Common myeloid progenitor, CD34-positive (primary cell): ENCODE data around the gene SLC26A11.
A peak's percentile ranks its signal among the peaks of the same experiment; 100 is the strongest.
"Not testable (repeated sequence)": the region's sequence is repeated elsewhere in the genome, so short reads cannot be mapped to it uniquely, and the experiment has no call there.

Experiments used
- CTCF ChIA-PET: fragments of 350-600 bp; sonication (Branson Sonifier 250); formaldehyde crosslinking; loops from one replicate; lab custom pipeline; 2021; ENCODE audit warnings: antibody characterized with exemption; lab: Charles Lee
- POLR2A ChIA-PET: fragments of 350-600 bp; sonication (Branson Sonifier 250); formaldehyde crosslinking; loops from one replicate; lab custom pipeline; 2021; ENCODE audit warnings: antibody characterized with exemption; lab: Charles Lee
- DNase-seq, 3 donors: peaks; one replicate each; pipeline versions ENCODE4 v3.0.0 to v3.0.0-alpha.2; 2013
- H3K27ac ChIP-seq, 2 experiments: 1 replicate in 1 of 2; 2 replicates in 1 of 2; pipeline ENCODE4 v1.7.0; 2013; ENCODE audit warnings: inconsistent platforms in 2 of 2, low read length in 2 of 2, mild to moderate bottlenecking in 2 of 2, low read depth in 1 of 2, moderate library complexity in 1 of 2; ENCODE audit not compliant: severe bottlenecking in 2 of 2, insufficient read depth in 1 of 2, poor library complexity in 1 of 2
- H3K27me3 ChIP-seq, 5 experiments: replicated peaks in 2 of 5; 1 replicate in 3 of 5; 2 replicates in 2 of 5; pipeline versions ENCODE4 v1.6.1 to v1.7.0; 2013; ENCODE audit warnings: low read length in 4 of 5, mild to moderate bottlenecking in 2 of 5, moderate library complexity in 2 of 5, inconsistent platforms in 1 of 5; ENCODE audit not compliant: insufficient read depth in 5 of 5, control insufficient read depth in 4 of 5
- H3K36me3 ChIP-seq, 4 experiments: 1 replicate in 2 of 4; 2 replicates in 2 of 4; pipeline versions ENCODE4 v1.6.1 to v1.7.0; 2013; ENCODE audit warnings: low read length in 3 of 4, control low read depth in 1 of 4, mild to moderate bottlenecking in 1 of 4; ENCODE audit not compliant: control insufficient read depth in 4 of 4, insufficient read depth in 4 of 4
- H3K4me1 ChIP-seq, 4 experiments: 1 replicate in 3 of 4; 2 replicates in 1 of 4; pipeline versions ENCODE4 v1.6.1 to v1.7.1; 2013; ENCODE audit warnings: low read length in 3 of 4, mild to moderate bottlenecking in 3 of 4, control low read depth in 1 of 4, inconsistent platforms in 1 of 4, moderate library complexity in 1 of 4; ENCODE audit not compliant: control insufficient read depth in 4 of 4, insufficient read depth in 4 of 4; ENCODE audit errors: control extremely low read depth in 1 of 4
- H3K4me3 ChIP-seq, 7 experiments: 1 replicate in 4 of 7; 2 replicates in 3 of 7; pipeline versions ENCODE4 v1.5.1 to v1.7.0; 2013; ENCODE audit warnings: mild to moderate bottlenecking in 7 of 7, low read length in 6 of 7, moderate library complexity in 6 of 7, inconsistent platforms in 2 of 7, low read depth in 2 of 7, control low read depth in 1 of 7; ENCODE audit not compliant: insufficient read depth in 4 of 7, control insufficient read depth in 1 of 7; ENCODE audit errors: extremely low read depth in 1 of 7
- H3K9me3 ChIP-seq, 5 experiments: 1 replicate in 4 of 5; 2 replicates in 1 of 5; pipeline versions ENCODE4 v1.6.1 to v1.7.1; 2013; ENCODE audit warnings: low read length in 4 of 5, mild to moderate bottlenecking in 2 of 5, inconsistent platforms in 1 of 5, low read depth in 1 of 5, moderate library complexity in 1 of 5; ENCODE audit not compliant: control insufficient read depth in 4 of 5, insufficient read depth in 2 of 5; ENCODE audit errors: control extremely low read depth in 1 of 5
- WGBS: methylation state at CpG from one replicate; pipeline ENCODE4 v1.1.5; 2013; ENCODE audit not compliant: insufficient coverage; 5-methylcytosine and 5-hydroxymethylcytosine counted together

The SLC26A11 gene

GRCh38 chr17:80258296-80258695 lies 38.1 kb downstream of the SLC26A11 start:
- H3K27me3 ChIP-seq, CTCF ChIA-PET, H3K4me3 ChIP-seq, H3K9me3 ChIP-seq, DNase-seq, H3K36me3 ChIP-seq, POLR2A ChIA-PET: not testable (repeated sequence)
- 71% methylated on average over 1 of the region's 2 CpGs for WGBS
- H3K27ac ChIP-seq: peak overlapping the region in 1 of 2 experiments; percentile 54
- H3K4me1 ChIP-seq: peaks cover 11 to 69% (median 55%) of the 10 kb centered on the region in 4 experiments

GRCh38 chr17:80259457-80260068 lies 39.3 kb downstream of the SLC26A11 start:
- H3K27me3 ChIP-seq: no peaks in the 10 kb centered on the region
- H3K4me3 ChIP-seq: peak overlapping the region; percentile 48 to 77 (median 65)
- ChIA-PET CTCF (no interaction called here), POLR2A (no interaction called here)
- H3K36me3 ChIP-seq: no peaks in the 10 kb centered on the region
- no peaks in the 10 kb centered on the region for H3K9me3 ChIP-seq
- H3K4me1 ChIP-seq: peaks cover 9 to 69% (median 56%) of the 10 kb centered on the region in 4 experiments
- peak in 1 of 3 donors; percentile 27 for DNase-seq
- WGBS: 75% methylated on average over 18 of the region's 18 CpGs
- peak overlapping the region in 1 of 2 experiments; percentile 74 for H3K27ac ChIP-seq

- H3K27me3 ChIP-seq: no peaks in the 10 kb centered on the region
- peaks cover 4 to 69% (median 54%) of the 10 kb centered on the region in 4 experiments for H3K4me1 ChIP-seq
- no peaks in the 10 kb centered on the region for H3K9me3 ChIP-seq
- CTCF ChIA-PET: no interaction called here
- H3K36me3 ChIP-seq: no peaks in the 10 kb centered on the region
- peak overlapping the region in 1 of 2 experiments; percentile 74 for H3K27ac ChIP-seq
- DNase-seq: peak; percentile 62 to 82 (median 80)
- under 1% methylated on average over 41 of the region's 63 CpGs for WGBS
- H3K4me3 ChIP-seq: peak overlapping the region; percentile 48 to 77 (median 65)
- POLR2A ChIA-PET: interaction anchor here (0.7 kb wide), 1 partner anchor 14 kb away, joined by 3 read pairs; no protein-coding TSS in a partner anchor
Measured at GRCh38 chr17:80260069-80260535, 39.9 kb downstream of the SLC26A11 start.

- DNase-seq: peak; percentile 52 to 72 (median 70)
- Histone ChIP-seq H3K4me1 (peaks cover 6 to 68% (median 50%) of the 10 kb centered on the region in 4 experiments), H3K27ac (peak within 1 kb of the TSS in 1 of 2 experiments; percentile 77), H3K27me3 (no peaks in the 10 kb centered on the region), H3K4me3 (peak within 1 kb of the TSS; percentile 66 to 84 (median 80)), H3K36me3 (peaks cover 0 to 6% (median 3%) of the 10 kb centered on the region in 4 experiments), H3K9me3 (no peaks in the 10 kb centered on the region)
- CTCF ChIA-PET: no interaction called here
- under 1% methylated on average over 39 of the region's 54 CpGs for WGBS
- POLR2A ChIA-PET: interaction anchor here (0.7 kb wide), 1 partner anchor 13 kb away, joined by 3 read pairs; no protein-coding TSS in a partner anchor
Measured at GRCh38 chr17:80260791-80261158, 40.5 kb downstream of the SLC26A11 start, which contains the start of gene RNF213. TSS of gene RNF213 (plus strand) at chr17:80260852. CDS start at chr17:80263682, 2,830 bp downstream.

- no peaks in the 10 kb centered on the region for H3K9me3 ChIP-seq
- H3K27me3 ChIP-seq: no peaks in the 10 kb centered on the region
- ChIA-PET POLR2A (no interaction called here), CTCF (no interaction called here)
- H3K36me3 ChIP-seq: peaks cover 0 to 9% (median 3%) of the 10 kb centered on the region in 4 experiments
- peak; percentile 32 to 54 (median 54) for DNase-seq
- H3K4me1 ChIP-seq: peaks cover 6 to 62% (median 49%) of the 10 kb centered on the region in 4 experiments
- peak overlapping the region in 1 of 2 experiments; percentile 77 for H3K27ac ChIP-seq
- WGBS: 4% methylated on average over 35 of the region's 45 CpGs
- H3K4me3 ChIP-seq: peak overlapping the region; percentile 66 to 84 (median 80)
Measured at GRCh38 chr17:80261159-80261894, 41.1 kb downstream of the SLC26A11 start.

GRCh38 chr17:80261895-80262279 lies 41.7 kb downstream of the SLC26A11 start:
- POLR2A ChIA-PET: no interaction called here
- Histone ChIP-seq H3K4me3 (peak overlapping the region in 4 of 7 experiments; percentile 80 to 84 (median 84)), H3K27ac (peak overlapping the region in 1 of 2 experiments; percentile 77), H3K9me3 (no peaks in the 10 kb centered on the region), H3K4me1 (peaks cover 6 to 61% (median 49%) of the 10 kb centered on the region in 4 experiments), H3K27me3 (no peaks in the 10 kb centered on the region), H3K36me3 (peaks cover 0 to 9% (median 3%) of the 10 kb centered on the region in 4 experiments)
- CTCF ChIA-PET: no interaction called here
- 53% methylated on average over 8 of the region's 8 CpGs for WGBS
- DNase-seq: no peak
